Activated T-helper 2 cell treated with anti-CD3 and anti-CD28 coated beads, Interferon-gamma antibody, Interleukin-2, Interleukin-4, amounts not matched to agents 10 μg/mL and 5 μg/mL and 100 μg/mL, durations not matched to agents 14 hours and 24 hours and 36 hours (primary cell): ENCODE data around the gene NLRP10. TPM values are rescaled to one million over a fixed set of nuclear protein-coding genes. Genes with fewer than 3 reads are reported as not detected.

Experiments
- DNase-seq: peaks from one replicate; pipeline ENCODE4 v3.0.0; 2021; ENCODE audit warnings: low spot score
- H3K27ac Mint-ChIP-seq: one replicate; pipeline ENCODE4 v1.8.0; 2021; ENCODE audit warnings: mixed read lengths
- H3K27me3 Mint-ChIP-seq: one replicate; pipeline ENCODE4 v1.8.0; 2021; ENCODE audit warnings: low read depth, mixed read lengths
- H3K36me3 Mint-ChIP-seq: one replicate; pipeline ENCODE4 v1.8.0; 2021; ENCODE audit warnings: low read depth, mixed read lengths
- H3K4me1 Mint-ChIP-seq: one replicate; pipeline ENCODE4 v1.8.0; 2021; ENCODE audit warnings: low read depth, mixed read lengths
- H3K4me3 Mint-ChIP-seq: one replicate; pipeline ENCODE4 v1.8.0; 2021; ENCODE audit warnings: low read depth, mild to moderate bottlenecking, moderate library complexity, mixed read lengths
- H3K9me3 Mint-ChIP-seq: one replicate; pipeline ENCODE4 v1.8.0; 2021; ENCODE audit warnings: mixed read lengths
- intact Hi-C: fragments of 100-400 bp; cut with micrococcal nuclease; formaldehyde crosslinking; loops from one replicate; pipeline ENCODE4 v1.15.1; 2023
- total RNA-seq: library from RNA; stranded (reverse); gene quantifications from 2 replicates; pipeline ENCODE4 v1.2.3, GENCODE V29; 2022

Gene NLRP10
- total RNA-seq, 1 donor from 2014 or later: not detected

DNA sequence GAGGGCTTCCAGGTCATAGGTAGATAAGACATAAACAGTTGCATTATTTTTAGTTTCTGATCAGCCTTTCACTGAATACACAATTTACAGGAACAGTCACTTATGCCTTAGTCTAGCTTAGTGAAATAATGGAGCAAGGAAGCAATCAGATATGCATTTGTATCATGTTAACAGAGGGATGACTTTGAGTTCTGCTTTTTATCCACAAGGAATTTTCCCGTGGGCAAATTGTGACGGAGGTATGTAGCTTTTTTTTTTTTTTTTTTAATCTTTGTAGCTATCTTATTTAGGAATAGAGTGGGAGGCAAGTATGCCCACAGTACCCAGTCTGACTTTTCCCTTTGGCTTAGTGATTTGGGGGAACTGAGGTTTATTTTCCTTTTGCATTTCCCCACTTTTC lies 3.4 kb upstream of the NLRP10 start:
- Mint-ChIP-seq H3K36me3 (no peaks in the 10 kb centered on the region), H3K4me3 (no peak overlapping the region), H3K9me3 (no peaks in the 10 kb centered on the region), H3K27ac (no peak overlapping the region), H3K27me3 (peaks cover 3% of the 10 kb centered on the region), H3K4me1 (no peaks in the 10 kb centered on the region)
- intact Hi-C loops: no loop called here
- no peak for DNase-seq

GRCh38 chr11:7967826-7968225 lies 2.6 kb upstream of the NLRP10 start:
- H3K4me1 Mint-ChIP-seq: no peaks in the 10 kb centered on the region
- H3K27me3 Mint-ChIP-seq: peaks cover 3% of the 10 kb centered on the region
- intact Hi-C loops: no loop called here
- H3K36me3 Mint-ChIP-seq: no peaks in the 10 kb centered on the region
- H3K27ac Mint-ChIP-seq: no peak overlapping the region
- DNase-seq: no peak
- H3K9me3 Mint-ChIP-seq: no peaks in the 10 kb centered on the region
- no peak overlapping the region for H3K4me3 Mint-ChIP-seq

DNA sequence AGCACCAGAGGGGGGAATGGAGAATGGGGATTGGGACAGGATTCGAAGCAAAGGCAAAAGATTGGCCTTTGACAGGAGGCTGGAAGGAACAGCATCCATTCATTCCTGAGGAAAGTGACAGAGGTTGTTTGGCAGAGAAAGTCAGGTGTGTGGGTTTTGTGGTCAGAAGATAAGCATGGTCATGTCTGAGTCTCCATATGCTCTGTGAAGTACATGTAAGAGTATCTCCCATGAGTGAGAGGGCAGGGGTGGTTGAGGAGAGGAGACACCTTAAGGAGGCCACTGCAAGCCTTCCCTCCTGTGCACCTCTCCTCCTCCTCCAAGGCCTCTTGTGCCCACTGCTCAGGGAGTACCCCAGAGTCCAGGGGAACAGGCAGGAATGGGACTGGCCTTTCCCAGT lies 1.9 kb upstream of the NLRP10 start:
- no peak for DNase-seq
- intact Hi-C loops: no loop called here
- Mint-ChIP-seq H3K9me3 (no peaks in the 10 kb centered on the region), H3K4me3 (no peak overlapping the region), H3K36me3 (no peaks in the 10 kb centered on the region), H3K27me3 (peaks cover 3% of the 10 kb centered on the region), H3K27ac (no peak overlapping the region), H3K4me1 (no peaks in the 10 kb centered on the region)

- H3K4me3 Mint-ChIP-seq: no peak overlapping the region
- DNase-seq: no peak
- no peaks in the 10 kb centered on the region for H3K4me1 Mint-ChIP-seq
- H3K27me3 Mint-ChIP-seq: peaks cover 3% of the 10 kb centered on the region
- H3K27ac Mint-ChIP-seq: no peak overlapping the region
- no peaks in the 10 kb centered on the region for H3K9me3 Mint-ChIP-seq
- no peaks in the 10 kb centered on the region for H3K36me3 Mint-ChIP-seq
- intact Hi-C loops: no loop called here
Measured at GRCh38 chr11:7964873-7965272, 374 bp downstream of the NLRP10 start.

GRCh38 chr11:7964261-7964660 lies 986 bp downstream of the NLRP10 start:
- Mint-ChIP-seq H3K9me3 (no peaks in the 10 kb centered on the region), H3K36me3 (no peaks in the 10 kb centered on the region), H3K4me3 (no peak overlapping the region), H3K27ac (no peak overlapping the region), H3K4me1 (no peaks in the 10 kb centered on the region), H3K27me3 (peaks cover 3% of the 10 kb centered on the region)
- DNase-seq: no peak
- intact Hi-C loops: no loop called here

DNA sequence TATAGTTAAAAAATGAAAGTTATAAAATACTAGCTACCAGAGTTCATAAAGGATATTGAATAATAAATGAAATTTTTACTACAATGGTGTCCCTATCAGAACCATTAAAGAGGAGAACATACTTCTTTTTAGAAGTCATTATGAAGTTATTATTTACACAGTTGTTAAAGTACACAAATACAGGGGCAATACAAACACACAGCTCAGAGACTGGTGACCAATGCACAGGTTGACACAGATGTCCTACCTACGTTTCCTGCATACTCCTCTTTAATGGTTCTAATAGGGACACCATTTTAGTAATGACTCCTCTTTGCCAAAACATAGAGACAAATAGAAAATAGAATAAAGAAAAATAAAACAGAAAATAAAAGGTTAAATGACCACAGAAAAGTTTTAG lies 10.1 kb downstream of the NLRP10 start:
- no peak overlapping the region for H3K4me3 Mint-ChIP-seq
- H3K27me3 Mint-ChIP-seq: no peaks in the 10 kb centered on the region
- no peaks in the 10 kb centered on the region for H3K4me1 Mint-ChIP-seq
- intact Hi-C loops: no loop called here
- no peaks in the 10 kb centered on the region for H3K36me3 Mint-ChIP-seq
- DNase-seq: no peak
- no peaks in the 10 kb centered on the region for H3K9me3 Mint-ChIP-seq
- no peak overlapping the region for H3K27ac Mint-ChIP-seq

DNA sequence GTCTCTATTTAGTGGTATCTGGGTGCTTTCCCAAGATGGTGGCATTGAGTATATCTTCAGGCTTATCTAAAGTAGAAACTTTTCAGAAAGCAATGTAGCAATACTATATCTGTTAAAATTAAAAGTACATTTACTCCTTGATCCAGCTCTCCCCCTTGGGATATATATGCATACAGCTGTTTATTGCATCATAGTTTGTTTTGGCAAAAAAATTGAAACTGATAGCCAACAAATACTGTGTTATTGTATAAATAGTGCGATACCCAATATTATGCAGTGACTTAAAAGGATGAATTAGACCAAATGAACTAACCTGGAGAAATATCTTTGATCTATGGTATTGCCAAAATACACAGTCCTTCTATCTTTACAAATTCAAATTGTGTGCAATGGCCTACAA lies 15.3 kb downstream of the NLRP10 start:
- H3K36me3 Mint-ChIP-seq: no peaks in the 10 kb centered on the region
- peaks cover 6% of the 10 kb centered on the region for H3K27me3 Mint-ChIP-seq
- H3K4me3 Mint-ChIP-seq: no peak overlapping the region
- no peaks in the 10 kb centered on the region for H3K4me1 Mint-ChIP-seq
- no peaks in the 10 kb centered on the region for H3K9me3 Mint-ChIP-seq
- no peak overlapping the region for H3K27ac Mint-ChIP-seq
- no peak for DNase-seq
- intact Hi-C loops: no loop called here

DNA sequence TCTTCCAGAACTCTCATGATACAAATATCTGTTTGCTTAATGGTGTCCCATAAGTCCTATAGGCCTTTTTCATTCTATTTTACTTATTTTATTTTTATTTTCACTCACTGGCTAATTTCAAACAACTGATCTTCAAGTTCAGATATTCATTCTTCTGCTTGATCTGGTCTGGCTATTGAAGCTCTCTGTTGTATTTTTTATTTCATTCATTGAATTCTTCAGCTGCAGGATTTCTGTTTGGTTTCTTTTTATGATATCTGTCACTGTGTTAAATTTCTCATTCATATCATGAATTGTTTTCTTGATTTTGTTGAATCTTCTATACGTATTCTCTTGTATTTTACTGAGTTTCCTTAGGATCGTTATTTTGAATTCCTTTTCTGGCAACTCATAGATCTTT lies 21.1 kb downstream of the NLRP10 start:
- Mint-ChIP-seq H3K36me3 (no peaks in the 10 kb centered on the region), H3K9me3 (peaks cover 16% of the 10 kb centered on the region), H3K27me3 (peaks cover 6% of the 10 kb centered on the region), H3K27ac (no peak overlapping the region), H3K4me1 (no peaks in the 10 kb centered on the region), H3K4me3 (no peak overlapping the region)
- DNase-seq: no peak
- intact Hi-C loops: no loop called here

GRCh38 chr11:7941608-7942007 lies 23.6 kb downstream of the NLRP10 start, which contains the start of gene OR10A3:
Gene OR10A3, minus strand, starts transcription at chr11:7941708. Its CDS starts 2,188 bp downstream, at chr11:7939520.
- no peaks in the 10 kb centered on the region for H3K4me1 Mint-ChIP-seq
- no peak for DNase-seq
- H3K9me3 Mint-ChIP-seq: peaks cover 16% of the 10 kb centered on the region
- no peaks in the 10 kb centered on the region for H3K36me3 Mint-ChIP-seq
- H3K27me3 Mint-ChIP-seq: no peaks in the 10 kb centered on the region
- intact Hi-C loops: no loop called here
- H3K27ac Mint-ChIP-seq: no peak within 1 kb of the TSS
- no peak within 1 kb of the TSS for H3K4me3 Mint-ChIP-seq

DNA sequence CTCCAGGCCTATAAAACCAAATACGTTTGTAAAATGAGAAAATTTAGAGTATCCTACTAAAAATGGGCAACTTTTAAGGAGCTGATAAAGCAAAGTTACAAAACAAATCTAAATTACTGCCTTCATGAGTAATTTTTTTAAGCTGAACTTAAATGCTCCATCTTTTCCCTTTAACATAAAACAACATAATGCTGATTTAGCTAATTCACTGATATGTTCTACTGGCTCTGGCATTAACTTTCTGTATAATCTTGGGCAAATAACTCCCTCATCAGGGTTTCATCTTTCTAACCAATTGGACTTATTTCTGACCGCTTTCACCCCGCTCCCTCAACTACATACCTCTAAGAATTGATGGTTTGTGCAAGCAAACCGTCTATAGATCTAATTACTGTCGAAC lies 24.1 kb downstream of the NLRP10 start:
- Mint-ChIP-seq H3K9me3 (peaks cover 16% of the 10 kb centered on the region), H3K4me1 (no peaks in the 10 kb centered on the region), H3K27ac (no peak overlapping the region), H3K36me3 (no peaks in the 10 kb centered on the region), H3K4me3 (no peak overlapping the region), H3K27me3 (no peaks in the 10 kb centered on the region)
- intact Hi-C loops: no loop called here
- no peak for DNase-seq

GRCh38 chr11:7936615-7937014 lies 28.6 kb downstream of the NLRP10 start:
- Mint-ChIP-seq H3K27ac (no peak overlapping the region), H3K4me1 (no peaks in the 10 kb centered on the region), H3K4me3 (no peak overlapping the region), H3K27me3 (no peaks in the 10 kb centered on the region), H3K9me3 (no peaks in the 10 kb centered on the region), H3K36me3 (no peaks in the 10 kb centered on the region)
- intact Hi-C loops: no loop called here
- no peak for DNase-seq

DNA sequence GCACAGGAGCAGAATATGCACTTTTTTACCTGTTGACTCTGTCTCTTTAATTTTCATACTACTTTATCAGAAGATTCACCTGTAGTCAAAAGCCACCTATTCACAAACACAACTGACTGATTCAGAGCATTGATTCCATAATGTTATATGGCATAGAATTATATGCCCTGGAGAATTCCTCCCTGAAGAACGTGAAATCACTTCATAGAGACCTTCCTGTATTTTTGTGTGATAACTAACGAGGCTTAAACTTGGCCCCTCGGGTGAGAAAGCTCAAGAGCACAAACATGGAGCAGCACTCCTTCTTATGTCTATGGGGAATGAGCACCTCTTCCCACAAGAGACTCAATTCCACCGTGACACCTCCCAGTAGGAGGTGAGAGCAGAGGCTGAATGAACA lies 34.1 kb downstream of the NLRP10 start, which contains the start of gene OR10A6:
Gene OR10A6, minus strand, starts transcription at position 101 of the 400 bp plus-strand sequence. CDS start 2,606 bp downstream, outside the sequence.
- no peaks in the 10 kb centered on the region for H3K9me3 Mint-ChIP-seq
- H3K36me3 Mint-ChIP-seq: no peaks in the 10 kb centered on the region
- DNase-seq: no peak
- H3K4me3 Mint-ChIP-seq: no peak within 1 kb of the TSS
- H3K4me1 Mint-ChIP-seq: no peaks in the 10 kb centered on the region
- H3K27me3 Mint-ChIP-seq: no peaks in the 10 kb centered on the region
- intact Hi-C loops: no loop called here
- H3K27ac Mint-ChIP-seq: no peak within 1 kb of the TSS

GRCh38 chr11:7927635-7928034 lies 37.6 kb downstream of the NLRP10 start:
- H3K4me3 Mint-ChIP-seq: no peak overlapping the region
- H3K27ac Mint-ChIP-seq: no peak overlapping the region
- H3K27me3 Mint-ChIP-seq: peaks cover 2% of the 10 kb centered on the region
- no peaks in the 10 kb centered on the region for H3K36me3 Mint-ChIP-seq
- no peaks in the 10 kb centered on the region for H3K9me3 Mint-ChIP-seq
- no peak for DNase-seq
- H3K4me1 Mint-ChIP-seq: no peaks in the 10 kb centered on the region
- intact Hi-C loops: no loop called here

GRCh38 chr11:7924536-7924935 lies 40.7 kb downstream of the NLRP10 start:
- intact Hi-C loops: no loop called here
- Mint-ChIP-seq H3K27ac (no peak overlapping the region), H3K27me3 (peaks cover 2% of the 10 kb centered on the region), H3K4me1 (no peaks in the 10 kb centered on the region), H3K4me3 (no peak overlapping the region), H3K9me3 (no peaks in the 10 kb centered on the region), H3K36me3 (no peaks in the 10 kb centered on the region)
- DNase-seq: no peak
